Osteoblast (primary cell): ENCODE data around the gene CALML5. TPM values are rescaled to one million over a fixed set of nuclear protein-coding genes. Genes with fewer than 3 reads are reported as not detected.

Experiments
- DNase-seq: peaks from one replicate; pipeline ENCODE4 v3.0.0; 2011; ENCODE audit warnings: low spot score, mixed read lengths; ENCODE audit not compliant: insufficient read length; ENCODE audit errors: missing footprints
- H2AFZ ChIP-seq: 2 replicates; pipeline ENCODE4 v1.6.0; 2011; ENCODE audit warnings: mild to moderate bottlenecking, low read length
- H3K27ac ChIP-seq: 2 replicates; pipeline ENCODE4 v1.5.1; 2011; ENCODE audit warnings: mild to moderate bottlenecking, low read depth, low read length, moderate library complexity
- H3K27me3 ChIP-seq: 2 replicates; pipeline ENCODE4 v1.6.0; 2012; ENCODE audit warnings: mild to moderate bottlenecking, control low read depth, inconsistent platforms, low read length, moderate library complexity; ENCODE audit not compliant: insufficient read depth
- H3K36me3 ChIP-seq: 2 replicates; pipeline ENCODE4 v1.5.1; 2011; ENCODE audit warnings: mild to moderate bottlenecking, low read length, control low read depth, moderate library complexity; ENCODE audit not compliant: insufficient read depth
- H3K4me1 ChIP-seq: 2 replicates; pipeline ENCODE4 v1.5.1; 2011; ENCODE audit warnings: mild to moderate bottlenecking, low read length, control low read depth, moderate library complexity; ENCODE audit not compliant: insufficient read depth
- H3K4me2 ChIP-seq: 2 replicates; pipeline ENCODE4 v1.6.0; 2011; ENCODE audit warnings: mild to moderate bottlenecking, low read length; ENCODE audit not compliant: insufficient read depth
- H3K4me3 ChIP-seq: fragments of 200-600 bp; sonication (generic); 3 replicates; pipeline ENCODE4 v1.5.1; 2012; ENCODE audit warnings: mild to moderate bottlenecking, low read length, inconsistent platforms; ENCODE audit not compliant: insufficient read depth
- H3K79me2 ChIP-seq: 2 replicates; pipeline ENCODE4 v1.6.0; 2012; ENCODE audit warnings: mild to moderate bottlenecking, low read length, control low read depth, inconsistent platforms; ENCODE audit not compliant: insufficient read depth
- H3K9me3 ChIP-seq: 2 replicates; pipeline ENCODE4 v1.5.1; 2011; ENCODE audit warnings: low read depth, low read length, control low read depth
- H4K20me1 ChIP-seq: 2 replicates; pipeline ENCODE4 v1.6.0; 2012; ENCODE audit warnings: mild to moderate bottlenecking, low read length, control low read depth; ENCODE audit not compliant: insufficient read depth
- CTCF ChIP-seq: IDR thresholded peaks from 2 replicates; pipeline ENCODE4 v1.5.1; 2011; ENCODE audit warnings: mild to moderate bottlenecking, low read depth, low read length, moderate library complexity; ENCODE audit errors: extremely low read depth
- total RNA-seq: library from RNA; depleted of rRNA; stranded (reverse); fragments of >200 nt; gene quantifications from 2 replicates; pipeline ENCODE4 v1.2.3, GENCODE V29; 2012

The CALML5 gene
- total RNA-seq, 1 donor, result not detected

- H3K36me3 ChIP-seq, result no peaks in the 10 kb centered on the region
Observed at GRCh38 chr10:5511231-5511884, 12.0 kb upstream of the CALML5 start.

GRCh38 chr10:5510281-5511072 is 11.1 kb upstream of the CALML5 start:
- Histone ChIP-seq H3K27ac (no peak overlapping the region), H4K20me1 (no peaks in the 10 kb centered on the region), H3K9me3 (no peaks in the 10 kb centered on the region), H3K4me3 (no peak overlapping the region), H2AFZ (no peak overlapping the region), H3K36me3 (no peaks in the 10 kb centered on the region), H3K4me2 (no peak overlapping the region), H3K4me1 (no peaks in the 10 kb centered on the region), H3K79me2 (no peaks in the 10 kb centered on the region), H3K27me3 (peaks cover 8% of the 10 kb centered on the region)
- TF ChIP-seq CTCF, result no peak
- DNase-seq, result no peak

More at GRCh38 chr10:5511231-5511884, 12.0 kb upstream of the CALML5 start:
- no peaks in the 10 kb centered on the region for H3K79me2 ChIP-seq
- H3K4me3 ChIP-seq, result no peak overlapping the region
- no peak overlapping the region for H3K4me2 ChIP-seq
- no peaks in the 10 kb centered on the region for H4K20me1 ChIP-seq
- no peaks in the 10 kb centered on the region for H3K4me1 ChIP-seq
- TF ChIP-seq CTCF, result no peak
- no peak overlapping the region for H2AFZ ChIP-seq
- H3K27me3 ChIP-seq, result peaks cover 8% of the 10 kb centered on the region
- no peak overlapping the region for H3K27ac ChIP-seq
- H3K9me3 ChIP-seq, result no peaks in the 10 kb centered on the region
- peak; percentile 42 for DNase-seq

GRCh38 chr10:5509691-5510090 is 10.3 kb upstream of the CALML5 start:
- Histone ChIP-seq H2AFZ (no peak overlapping the region), H3K4me1 (no peaks in the 10 kb centered on the region), H4K20me1 (no peaks in the 10 kb centered on the region), H3K27ac (no peak overlapping the region), H3K79me2 (no peaks in the 10 kb centered on the region), H3K36me3 (no peaks in the 10 kb centered on the region), H3K4me3 (no peak overlapping the region), H3K4me2 (no peak overlapping the region), H3K9me3 (no peaks in the 10 kb centered on the region), H3K27me3 (peaks cover 8% of the 10 kb centered on the region)
- DNase-seq, result no peak
- TF ChIP-seq CTCF, result no peak

- Histone ChIP-seq H3K27ac (no peak overlapping the region), H4K20me1 (no peaks in the 10 kb centered on the region), H3K4me2 (no peak overlapping the region)
Observed at GRCh38 chr10:5509236-5509635, 9.9 kb upstream of the CALML5 start.

More at GRCh38 chr10:5509236-5509635, 9.9 kb upstream of the CALML5 start:
- H3K4me1 ChIP-seq, result no peaks in the 10 kb centered on the region
- H3K27me3 ChIP-seq, result peaks cover 8% of the 10 kb centered on the region
- H3K4me3 ChIP-seq, result no peak overlapping the region
- no peak for DNase-seq
- H3K9me3 ChIP-seq, result no peaks in the 10 kb centered on the region
- H2AFZ ChIP-seq, result no peak overlapping the region
- no peaks in the 10 kb centered on the region for H3K79me2 ChIP-seq
- no peak for TF ChIP-seq CTCF
- no peaks in the 10 kb centered on the region for H3K36me3 ChIP-seq
